Neural crest cell (in vitro differentiated cells): ENCODE results near the gene ABCA1. TPM values are rescaled to one million over a fixed set of nuclear protein-coding genes. Genes with fewer than 3 reads are reported as not detected.
A peak's percentile ranks its signal among the peaks of the same experiment; 100 is the strongest.

Experiments
- DNase-seq: peaks from one replicate; pipeline ENCODE4 v3.0.0; 2021; ENCODE audit warnings: low read depth, mixed read lengths, low spot score
- H3K27ac Mint-ChIP-seq: one replicate; pipeline ENCODE4 v1.8.0; 2021; ENCODE audit warnings: mild to moderate bottlenecking, mixed read lengths; ENCODE audit not compliant: unreplicated experiment
- H3K27me3 Mint-ChIP-seq: 2 replicates; pipeline ENCODE4 v1.8.0; 2021; ENCODE audit warnings: low read depth, mild to moderate bottlenecking, mixed read lengths
- H3K36me3 Mint-ChIP-seq: 2 replicates; pipeline ENCODE4 v1.8.0; 2021; ENCODE audit warnings: low read depth, mild to moderate bottlenecking, mixed read lengths
- H3K4me1 Mint-ChIP-seq: 2 replicates; pipeline ENCODE4 v1.8.0; 2021; ENCODE audit warnings: mixed read lengths
- H3K4me3 Mint-ChIP-seq: one replicate; pipeline ENCODE4 v1.8.0; 2021; ENCODE audit warnings: mild to moderate bottlenecking, mixed read lengths
- H3K9me3 Mint-ChIP-seq: 2 replicates; pipeline ENCODE4 v1.8.0; 2021; ENCODE audit warnings: mixed read lengths
- CTCF ChIP-seq: fragments of 200-600 bp; sonication (generic); conservative IDR thresholded peaks from 2 replicates; pipeline ENCODE4 v1.5.0; 2021; ENCODE audit warnings: antibody characterized with exemption, mild to moderate bottlenecking
- total RNA-seq: library from RNA; stranded (reverse); gene quantifications from 2 replicates; pipeline ENCODE4 v1.2.1, GENCODE V29; 2021

The ABCA1 gene
- total RNA-seq, 1 donor from 2014 or later: 6.5 TPM

- H3K27ac Mint-ChIP-seq: no peak overlapping the region
- no peaks in the 10 kb centered on the region for H3K27me3 Mint-ChIP-seq
These were observed 110.5 kb downstream of the ABCA1 start for GRCh38 chr9:104817437-104817836.

GRCh38 chr9:104815851-104816565 is 111.9 kb downstream of the ABCA1 start:
- H3K36me3 Mint-ChIP-seq: peaks cover 15% of the 10 kb centered on the region

More at GRCh38 chr9:104817437-104817836, 110.5 kb downstream of the ABCA1 start:
- Mint-ChIP-seq H3K9me3 (no peaks in the 10 kb centered on the region), H3K4me1 (no peaks in the 10 kb centered on the region), H3K4me3 (no peak overlapping the region), H3K36me3 (peaks cover 15% of the 10 kb centered on the region)
- no peak for TF ChIP-seq CTCF
- no peak for DNase-seq

GRCh38 chr9:104810421-104811339 is 117.3 kb downstream of the ABCA1 start:
- Mint-ChIP-seq H3K36me3 (peaks cover 9% of the 10 kb centered on the region), H3K4me3 (no peak overlapping the region), H3K27ac (no peak overlapping the region), H3K27me3 (no peaks in the 10 kb centered on the region), H3K4me1 (no peaks in the 10 kb centered on the region), H3K9me3 (no peaks in the 10 kb centered on the region)
- DNase-seq: no peak
- no peak for TF ChIP-seq CTCF

More at GRCh38 chr9:104815851-104816565, 111.9 kb downstream of the ABCA1 start:
- no peaks in the 10 kb centered on the region for H3K9me3 Mint-ChIP-seq
- H3K4me1 Mint-ChIP-seq: no peaks in the 10 kb centered on the region
- DNase-seq: no peak
- no peak overlapping the region for H3K27ac Mint-ChIP-seq
- H3K27me3 Mint-ChIP-seq: no peaks in the 10 kb centered on the region
- no peak for TF ChIP-seq CTCF
- H3K4me3 Mint-ChIP-seq: no peak overlapping the region

GRCh38 chr9:104808035-104808614 is 119.8 kb downstream of the ABCA1 start:
- Mint-ChIP-seq H3K4me1 (no peaks in the 10 kb centered on the region), H3K9me3 (no peaks in the 10 kb centered on the region), H3K27ac (no peak overlapping the region), H3K27me3 (no peaks in the 10 kb centered on the region), H3K36me3 (no peaks in the 10 kb centered on the region), H3K4me3 (no peak overlapping the region)
- TF ChIP-seq CTCF: peak; percentile 31
- DNase-seq: no peak

GRCh38 chr9:104805441-104805840 is 122.5 kb downstream of the ABCA1 start:
- no peak overlapping the region for H3K27ac Mint-ChIP-seq
- no peaks in the 10 kb centered on the region for H3K9me3 Mint-ChIP-seq
- no peaks in the 10 kb centered on the region for H3K36me3 Mint-ChIP-seq
- no peak for DNase-seq
- TF ChIP-seq CTCF: no peak
- no peaks in the 10 kb centered on the region for H3K4me1 Mint-ChIP-seq
- H3K27me3 Mint-ChIP-seq: no peaks in the 10 kb centered on the region
- H3K4me3 Mint-ChIP-seq: no peak overlapping the region
